GM13976 (cell line): Measurements from ENCODE around the gene STAM2.

Experiments
- DNase-seq: peaks from one replicate; pipeline ENCODE4 v3.0.0; 2012; ENCODE audit warnings: low spot score
- in situ Hi-C: fragments of 300-500 bp; cut with MboI; formaldehyde crosslinking; loops from one replicate; pipeline ENCODE4 v1.12.0; 2022; ENCODE audit warnings: low sequenced_read_pairs, mixed read lengths, inconsistent platforms; ENCODE audit not compliant: unreplicated experiment
- TF ChIP-seq, protein P1 (sequence below): IDR thresholded peaks from 2 replicates; pipeline ENCODE4 v1.5.1; 2012; ENCODE audit warnings: borderline replicate concordance, mild to moderate bottlenecking; ENCODE audit not compliant: insufficient read depth; ENCODE audit errors: extremely low read depth, missing control alignments, control extremely low read depth

STAM2 gene

DNA sequence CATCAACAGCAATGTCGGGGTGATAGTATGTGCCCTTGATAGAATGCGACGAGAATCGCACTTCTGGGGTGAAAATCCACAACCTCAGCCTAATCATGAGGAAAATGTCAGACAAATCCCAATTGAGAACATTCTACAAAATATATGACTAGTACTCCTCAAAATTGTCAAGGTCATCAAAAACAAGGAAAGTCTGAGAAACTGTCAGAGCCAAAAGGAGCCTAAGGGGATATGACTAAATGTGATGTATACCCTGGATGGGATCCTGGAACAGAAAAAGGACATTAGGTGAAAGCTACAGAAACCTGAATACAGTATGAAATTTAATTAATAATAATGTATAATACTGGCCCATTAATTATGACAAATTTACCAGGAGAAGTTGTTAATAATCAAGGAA lies 69.1 kb downstream of the STAM2 start:
- no peak for DNase-seq
- in situ Hi-C loops = no loop called here
- TF ChIP-seq, protein P1, sequence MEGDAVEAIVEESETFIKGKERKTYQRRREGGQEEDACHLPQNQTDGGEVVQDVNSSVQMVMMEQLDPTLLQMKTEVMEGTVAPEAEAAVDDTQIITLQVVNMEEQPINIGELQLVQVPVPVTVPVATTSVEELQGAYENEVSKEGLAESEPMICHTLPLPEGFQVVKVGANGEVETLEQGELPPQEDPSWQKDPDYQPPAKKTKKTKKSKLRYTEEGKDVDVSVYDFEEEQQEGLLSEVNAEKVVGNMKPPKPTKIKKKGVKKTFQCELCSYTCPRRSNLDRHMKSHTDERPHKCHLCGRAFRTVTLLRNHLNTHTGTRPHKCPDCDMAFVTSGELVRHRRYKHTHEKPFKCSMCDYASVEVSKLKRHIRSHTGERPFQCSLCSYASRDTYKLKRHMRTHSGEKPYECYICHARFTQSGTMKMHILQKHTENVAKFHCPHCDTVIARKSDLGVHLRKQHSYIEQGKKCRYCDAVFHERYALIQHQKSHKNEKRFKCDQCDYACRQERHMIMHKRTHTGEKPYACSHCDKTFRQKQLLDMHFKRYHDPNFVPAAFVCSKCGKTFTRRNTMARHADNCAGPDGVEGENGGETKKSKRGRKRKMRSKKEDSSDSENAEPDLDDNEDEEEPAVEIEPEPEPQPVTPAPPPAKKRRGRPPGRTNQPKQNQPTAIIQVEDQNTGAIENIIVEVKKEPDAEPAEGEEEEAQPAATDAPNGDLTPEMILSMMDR = no peak

DNA sequence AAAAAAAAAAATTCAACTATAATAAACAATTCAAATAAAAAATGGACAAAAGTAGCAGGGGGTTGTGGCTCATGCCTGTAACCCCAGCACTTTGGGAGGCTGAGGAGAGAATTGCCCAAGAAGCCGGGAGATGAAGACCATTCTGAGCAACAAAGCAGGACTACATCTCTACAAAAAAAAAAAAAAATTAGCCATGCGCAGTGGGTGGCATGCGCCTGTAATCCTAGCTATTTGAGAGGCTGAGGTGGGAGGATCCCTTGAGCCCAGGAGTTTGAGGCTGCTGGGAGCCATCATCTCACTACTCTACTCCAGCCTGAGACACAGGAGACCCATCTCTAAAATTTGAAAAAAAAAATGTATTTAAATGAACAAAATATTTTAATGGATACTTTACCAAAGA lies 72.3 kb downstream of the STAM2 start:
- TF ChIP-seq, protein P1 = no peak

DNA sequence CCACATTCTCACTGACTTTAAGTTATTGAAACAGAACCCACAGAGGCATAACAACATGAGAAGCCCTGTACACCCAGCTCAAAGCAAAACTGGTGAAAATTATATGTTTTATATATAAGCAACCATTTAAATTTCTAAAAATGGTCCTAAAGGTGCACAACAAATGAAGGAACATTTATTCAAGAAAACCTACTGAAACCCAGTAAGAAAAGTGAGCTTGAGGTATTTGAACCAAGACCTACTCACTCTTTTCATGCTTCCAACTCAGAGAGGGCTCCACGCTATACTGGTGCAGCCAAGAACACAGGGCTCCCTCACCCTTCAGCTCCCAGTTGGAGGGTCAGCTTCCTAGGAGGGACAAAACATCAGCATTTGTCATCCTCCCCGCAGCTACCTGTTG lies 74.6 kb downstream of the STAM2 start:
- no peak for DNase-seq
- TF ChIP-seq, protein P1 = no peak
- in situ Hi-C loops = no loop called here

More for the DNA sequence above, 72.3 kb downstream of the STAM2 start:
- in situ Hi-C loops = no loop called here
- DNase-seq = no peak

DNA sequence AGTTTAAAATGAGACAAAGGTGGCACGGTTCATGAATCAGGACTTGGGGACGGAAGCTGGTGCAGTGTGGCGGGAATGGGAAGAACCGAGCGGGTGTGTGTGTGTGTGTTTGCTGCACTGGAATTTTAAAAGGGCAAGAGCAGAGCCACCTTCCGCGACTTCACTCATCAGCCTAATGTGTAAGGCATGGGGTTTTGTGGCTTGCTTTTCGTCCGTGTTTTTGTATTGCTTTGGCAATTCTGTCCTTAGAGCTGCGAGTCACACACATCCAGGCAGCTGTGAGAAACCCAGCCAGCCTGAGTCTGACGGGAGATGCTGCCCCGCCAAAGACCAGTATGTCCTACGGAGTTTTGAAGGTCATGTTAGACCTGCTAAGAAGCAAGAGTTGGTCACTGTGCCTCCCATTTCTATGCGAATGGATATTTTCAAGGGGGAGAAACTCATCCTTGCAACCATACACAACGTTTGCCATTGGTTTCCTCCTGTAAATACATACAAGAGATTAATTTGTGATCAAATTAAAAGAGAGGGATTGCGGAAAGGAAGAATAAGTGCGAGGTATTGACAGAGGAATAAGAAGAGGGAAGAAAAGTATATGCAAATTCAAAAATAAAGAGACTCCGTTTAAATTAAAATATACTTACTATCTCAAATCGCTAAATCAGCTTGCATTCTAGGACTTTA lies 76.1 kb downstream of the STAM2 start:
- in situ Hi-C loops = no loop called here
- peak; percentile 46 for DNase-seq
- TF ChIP-seq, protein P1 = no peak

DNA sequence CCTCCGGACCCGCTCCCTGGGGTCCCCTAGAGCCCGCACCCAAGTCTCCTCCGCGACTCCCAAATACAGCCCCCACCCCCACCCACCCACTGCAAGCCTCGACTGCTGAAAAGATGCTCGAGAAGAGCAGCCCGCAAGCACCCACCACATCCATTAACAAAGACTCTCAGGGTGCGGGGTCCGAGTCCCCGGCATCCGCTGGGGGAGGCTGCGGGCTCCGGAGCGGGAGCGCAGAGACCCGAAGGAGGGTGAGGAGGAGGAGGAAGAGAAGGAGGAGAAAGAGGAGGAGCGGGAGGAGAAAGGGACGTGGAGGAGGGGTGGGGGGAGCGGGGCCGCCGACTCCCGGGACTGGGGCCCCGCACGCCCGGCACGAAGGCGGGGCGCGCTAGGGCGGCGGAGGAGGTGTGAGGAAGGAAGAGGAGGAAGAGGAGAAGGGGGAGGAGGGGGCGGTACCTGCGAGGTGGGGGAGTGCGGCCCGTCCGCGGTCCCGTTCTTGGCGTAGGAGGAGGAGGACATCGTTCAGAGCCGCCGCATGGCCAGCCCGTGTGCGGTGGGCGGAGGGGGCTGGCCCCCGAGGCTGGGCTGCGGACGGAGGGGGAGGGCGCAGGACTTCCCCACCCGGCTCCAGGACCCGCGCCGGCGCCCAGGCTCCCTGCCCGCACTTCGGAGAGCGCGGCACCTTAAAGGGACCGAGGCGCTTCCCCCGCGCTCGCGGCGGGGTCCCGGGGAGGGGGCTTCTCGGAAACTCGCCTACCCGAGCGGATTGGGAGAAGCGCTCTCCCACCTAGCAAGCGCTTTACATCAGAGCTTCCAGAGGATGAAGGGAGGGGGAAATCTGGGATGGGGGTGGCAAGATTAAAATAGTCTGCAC lies 76.8 kb downstream of the STAM2 start, which contains the start of gene CACNB4:
TSS of gene CACNB4 (minus strand) at position 549 of the 871 bp plus-strand sequence.
- TF ChIP-seq, protein P1 = no peak
- in situ Hi-C loops = no loop called here
- DNase-seq = peak; percentile 77

DNA sequence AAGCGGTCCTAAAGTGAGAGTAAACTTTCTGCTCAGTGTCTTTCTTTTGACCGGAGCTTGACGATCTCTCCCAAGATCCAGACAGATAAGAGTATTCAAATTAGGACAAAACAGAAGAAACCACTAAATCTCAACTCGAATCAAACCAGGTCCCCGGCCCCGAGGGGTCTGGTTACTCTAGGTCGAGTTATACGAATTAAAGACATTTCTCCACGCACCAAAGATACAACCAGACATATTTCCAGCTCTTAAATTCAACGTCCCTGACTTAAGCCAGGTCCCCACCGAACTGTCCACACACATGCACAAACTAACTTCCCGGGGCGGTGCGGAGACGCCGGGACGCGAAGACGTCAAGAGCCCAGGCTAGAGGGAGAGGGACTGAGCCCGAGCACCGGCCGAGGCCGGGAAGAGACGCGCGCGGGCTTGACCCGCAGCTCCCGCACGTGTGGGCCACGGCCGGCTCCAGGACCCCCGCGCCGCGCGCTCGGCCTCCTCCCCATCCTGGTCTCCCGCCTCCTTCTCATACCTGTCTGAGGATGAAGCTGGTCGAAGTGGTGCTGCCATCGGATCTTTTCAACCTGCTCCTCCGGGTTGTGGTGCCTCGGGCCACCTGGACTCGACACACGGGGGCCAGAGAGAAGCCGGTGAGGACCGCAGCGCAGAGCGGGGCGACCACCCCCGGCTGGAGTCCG lies 77.6 kb downstream of the STAM2 start:
- in situ Hi-C loops = no loop called here
- peak; percentile 71 for DNase-seq
- TF ChIP-seq, protein P1 = no peak
